CD4-positive, alpha-beta T cell (primary cell): Measurements from ENCODE around the gene LYSMD1. TPM values are rescaled to one million over a fixed set of nuclear protein-coding genes. Genes with fewer than 3 reads are reported as not detected.

Source experiments
- ATAC-seq: fragments of 200-7000 bp; cut with Tn5 transposase; one replicate; pipeline ENCODE4 v1.10.0; 2022; ENCODE audit warnings: mild to moderate bottlenecking; ENCODE audit not compliant: poor library complexity
- CTCF ChIA-PET: fragments of 350-600 bp; sonication (Branson Sonifier 250); formaldehyde crosslinking; loops from one replicate; lab custom pipeline; 2021; ENCODE audit warnings: antibody characterized with exemption, inconsistent platforms; lab: Charles Lee
- POLR2A ChIA-PET: fragments of 350-600 bp; sonication (Branson Sonifier 250); formaldehyde crosslinking; loops from one replicate; lab custom pipeline; 2021; ENCODE audit warnings: antibody characterized with exemption, inconsistent platforms; lab: Charles Lee
- DNase-seq, 14 experiments: peaks; one replicate each; pipeline ENCODE4 v3.0.0-alpha.2; 2013 to 2020; ENCODE audit warnings: mixed read lengths in 2 of 14
- H3K27ac ChIP-seq, 2 donors: one replicate each; pipeline versions ENCODE4 v1.5.1 to v1.7.0; 2013; ENCODE audit warnings: low read length in 2 of 2, low read depth in 1 of 2, mild to moderate bottlenecking in 1 of 2
- H3K27me3 ChIP-seq, 2 experiments: 1 replicate in 1 of 2; 2 replicates in 1 of 2; pipeline versions ENCODE4 v1.6.1 to v1.7.0; 2013; ENCODE audit warnings: low read length in 2 of 2, control low read depth in 1 of 2, mild to moderate bottlenecking in 1 of 2, moderate library complexity in 1 of 2; ENCODE audit not compliant: insufficient read depth in 2 of 2, control insufficient read depth in 1 of 2
- H3K36me3 ChIP-seq: one replicate; pipeline ENCODE4 v1.6.1; 2013; ENCODE audit warnings: low read length, control low read depth; ENCODE audit not compliant: insufficient read depth
- H3K4me1 ChIP-seq: one replicate; pipeline ENCODE4 v1.6.1; 2013; ENCODE audit warnings: low read length, control low read depth; ENCODE audit not compliant: insufficient read depth
- H3K4me3 ChIP-seq: one replicate; pipeline ENCODE4 v1.5.1; 2013; ENCODE audit warnings: mild to moderate bottlenecking, low read length, moderate library complexity
- H3K9me3 ChIP-seq, 2 experiments: 1 replicate in 1 of 2; 2 replicates in 1 of 2; pipeline versions ENCODE4 v1.6.1 to v1.7.0; 2013; ENCODE audit warnings: low read length in 2 of 2, mild to moderate bottlenecking in 2 of 2, control low read depth in 1 of 2, moderate library complexity in 1 of 2; ENCODE audit not compliant: control insufficient read depth in 1 of 2, insufficient read depth in 1 of 2
- H3K27ac Mint-ChIP-seq: one replicate; pipeline ENCODE4 v1.8.0; 2020; ENCODE audit warnings: mixed read lengths
- H3K27me3 Mint-ChIP-seq: one replicate; pipeline ENCODE4 v1.8.0; 2021; ENCODE audit warnings: mixed read lengths
- H3K36me3 Mint-ChIP-seq: one replicate; pipeline ENCODE4 v1.8.0; 2021; ENCODE audit warnings: low read depth, mixed read lengths
- H3K4me1 Mint-ChIP-seq: one replicate; pipeline ENCODE4 v1.8.0; 2021; ENCODE audit warnings: low read depth, mixed read lengths
- H3K4me3 Mint-ChIP-seq: one replicate; pipeline ENCODE4 v1.8.0; 2020; ENCODE audit warnings: mild to moderate bottlenecking, mixed read lengths
- H3K9me3 Mint-ChIP-seq: one replicate; pipeline ENCODE4 v1.8.0; 2020; ENCODE audit warnings: mixed read lengths
- intact Hi-C, 2 experiments: fragments of 100-400 bp; cut with DNase I in 1 of 2; cut with micrococcal nuclease in 1 of 2; formaldehyde crosslinking; loops; one replicate each; pipeline versions ENCODE4 v1.15.1 to v1.9.0; 2023 to 2025; cut with DNase I, micrococcal nuclease
- total RNA-seq, 174 experiments: library from RNA in 2 of 174; stranded (reverse) in 2 of 174; gene quantifications; one replicate each; pipeline ENCODE4 v1.2.3 and lab custom pipeline; 2021 to 2026
- TF ChIP-seq, protein P1 (sequence below): fragments of 200-600 bp; IDR thresholded peaks from one replicate; pipeline ENCODE4 v1.8.0; 2022; ENCODE audit warnings: antibody characterized with exemption, mild to moderate bottlenecking

Gene LYSMD1
- total RNA-seq, 2 experiments from 2014 or later: 0.55 to 0.67 TPM

DNA sequence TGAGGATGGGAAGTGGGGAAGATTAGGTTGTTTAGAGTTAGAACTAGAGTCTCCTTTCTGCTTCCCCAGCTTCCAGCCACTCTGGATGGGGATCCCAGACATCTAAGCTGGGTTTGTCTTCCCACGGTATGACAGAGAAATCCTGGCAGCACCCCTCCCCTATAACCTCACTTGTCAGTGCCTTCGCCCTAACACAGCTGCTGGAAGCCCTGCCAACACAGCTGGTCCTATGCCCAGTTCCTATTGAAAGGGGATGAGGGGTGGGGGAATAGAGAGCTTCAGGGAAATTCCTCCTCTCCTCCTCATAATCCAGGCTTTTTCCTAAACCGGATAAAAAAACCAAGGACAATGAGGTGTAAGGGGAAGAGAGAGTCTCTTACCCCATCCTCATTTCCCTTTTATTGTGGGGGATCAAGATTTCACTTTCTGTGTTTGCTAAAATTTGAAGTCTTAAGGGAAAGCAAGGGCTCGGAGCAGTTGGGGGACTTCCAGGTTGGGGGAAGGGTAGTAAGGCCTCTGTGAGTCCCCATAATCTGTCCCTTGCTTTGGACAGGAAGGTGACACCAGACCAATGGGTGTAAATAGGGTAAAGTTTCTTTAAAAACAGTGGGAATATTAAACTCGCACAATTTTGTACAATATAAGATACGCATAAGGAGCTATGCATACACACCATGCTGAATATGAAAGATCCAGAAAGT lies 9.5 kb upstream of the LYSMD1 start:
- Histone ChIP-seq H3K4me3 (no peak overlapping the region), H3K27me3 (no peaks in the 10 kb centered on the region), H3K36me3 (peaks cover 69% of the 10 kb centered on the region), H3K27ac (no peak overlapping the region), H3K9me3 (no peaks in the 10 kb centered on the region), H3K4me1 (no peaks in the 10 kb centered on the region)
- Mint-ChIP-seq H3K36me3 (peaks cover 85% of the 10 kb centered on the region), H3K27me3 (no peaks in the 10 kb centered on the region), H3K9me3 (no peaks in the 10 kb centered on the region), H3K27ac (peak overlapping the region; percentile 12), H3K4me1 (no peaks in the 10 kb centered on the region), H3K4me3 (no peak overlapping the region)
- intact Hi-C loops: no loop called here
- DNase-seq (no peak), ATAC-seq (no peak)
- ChIA-PET POLR2A (interaction anchor here (0.9 to 1.2 kb wide), 3 partner anchors 9 to 18 kb away, joined by 3 to 4 read pairs (median 3); partner anchors contain the start of genes LYSMD1, SCNM1 and VPS72), CTCF (no interaction called here)
- TF ChIP-seq, protein P1, sequence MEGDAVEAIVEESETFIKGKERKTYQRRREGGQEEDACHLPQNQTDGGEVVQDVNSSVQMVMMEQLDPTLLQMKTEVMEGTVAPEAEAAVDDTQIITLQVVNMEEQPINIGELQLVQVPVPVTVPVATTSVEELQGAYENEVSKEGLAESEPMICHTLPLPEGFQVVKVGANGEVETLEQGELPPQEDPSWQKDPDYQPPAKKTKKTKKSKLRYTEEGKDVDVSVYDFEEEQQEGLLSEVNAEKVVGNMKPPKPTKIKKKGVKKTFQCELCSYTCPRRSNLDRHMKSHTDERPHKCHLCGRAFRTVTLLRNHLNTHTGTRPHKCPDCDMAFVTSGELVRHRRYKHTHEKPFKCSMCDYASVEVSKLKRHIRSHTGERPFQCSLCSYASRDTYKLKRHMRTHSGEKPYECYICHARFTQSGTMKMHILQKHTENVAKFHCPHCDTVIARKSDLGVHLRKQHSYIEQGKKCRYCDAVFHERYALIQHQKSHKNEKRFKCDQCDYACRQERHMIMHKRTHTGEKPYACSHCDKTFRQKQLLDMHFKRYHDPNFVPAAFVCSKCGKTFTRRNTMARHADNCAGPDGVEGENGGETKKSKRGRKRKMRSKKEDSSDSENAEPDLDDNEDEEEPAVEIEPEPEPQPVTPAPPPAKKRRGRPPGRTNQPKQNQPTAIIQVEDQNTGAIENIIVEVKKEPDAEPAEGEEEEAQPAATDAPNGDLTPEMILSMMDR: no peak

DNA sequence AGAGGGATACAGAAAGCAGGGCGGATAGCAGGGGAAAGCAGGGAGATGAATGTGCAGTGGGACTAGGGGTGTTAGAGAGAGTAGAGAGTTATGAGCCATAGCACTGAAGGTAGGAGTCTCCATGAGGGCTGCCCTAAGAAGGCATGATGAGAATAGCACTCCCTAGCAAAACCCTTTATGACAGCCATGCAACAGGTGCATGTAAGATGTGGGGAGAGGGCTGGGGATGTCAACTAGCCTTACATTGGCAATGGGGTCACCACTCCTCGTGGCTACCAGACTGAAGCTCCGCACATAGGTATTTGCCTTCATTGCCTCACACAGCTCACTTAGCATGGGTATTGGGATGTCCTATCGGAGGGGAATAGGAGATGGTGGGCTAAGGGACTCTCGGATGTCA lies 5.5 kb upstream of the LYSMD1 start:
- POLR2A ChIA-PET: interaction anchor here (1.6 kb wide), 1 partner anchor 15 kb away, joined by 7 read pairs; the partner anchor contains the start of gene TNFAIP8L2

DNA sequence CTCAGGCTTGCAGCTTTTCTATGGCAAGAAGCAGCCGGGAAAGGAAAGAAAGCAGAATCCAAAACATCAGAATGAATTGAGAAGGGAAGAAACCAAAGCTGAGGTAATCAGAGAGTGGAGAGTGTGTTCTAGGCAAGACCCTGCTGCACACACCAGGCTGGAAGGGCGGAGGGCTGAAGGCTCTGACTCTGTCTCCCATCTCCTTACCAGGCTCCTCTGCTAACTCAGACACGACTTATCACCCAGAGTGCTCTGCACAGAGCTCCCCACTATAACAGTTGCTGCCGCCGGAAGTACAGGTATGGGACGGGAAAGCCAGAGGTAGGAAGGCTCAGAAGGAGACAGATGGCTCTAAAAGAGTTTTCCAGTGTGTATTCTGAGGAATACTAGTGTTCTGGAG lies 1.4 kb upstream of the LYSMD1 start:
- intact Hi-C loops: loop anchor here in 1 of 2 experiments (1.0 to 2.0 kb wide), 2 partner anchors 23 to 232 kb away; partner anchors contain the start of genes PSMB4 and VPS72
- DNase-seq (no peak), ATAC-seq (no peak)
- peak overlapping the region; percentile 93 for H3K4me3 Mint-ChIP-seq
- no peaks in the 10 kb centered on the region for H3K27me3 Mint-ChIP-seq
- peaks cover 44% of the 10 kb centered on the region for H3K4me1 Mint-ChIP-seq
- TF ChIP-seq, protein P1: no peak
- H3K36me3 ChIP-seq: peaks cover 45% of the 10 kb centered on the region
- no peaks in the 10 kb centered on the region for H3K9me3 ChIP-seq
- H3K27me3 ChIP-seq: no peaks in the 10 kb centered on the region
- H3K4me3 ChIP-seq: peak overlapping the region; percentile 76
- ChIA-PET POLR2A (interaction anchor here (1.1 to 3.6 kb wide), 4 partner anchors 10 to 143 kb away, joined by 3 to 51 read pairs (median 3); partner anchors contain the start of genes TNFAIP8L2 and VPS72), CTCF (interaction anchor here (1.3 kb wide), 1 partner anchor 85 kb away, joined by 4 read pairs; no protein-coding TSS in a partner anchor)
- H3K27ac Mint-ChIP-seq: peak overlapping the region; percentile 89
- H3K4me1 ChIP-seq: peaks cover 26% of the 10 kb centered on the region
- peaks cover 83% of the 10 kb centered on the region for H3K36me3 Mint-ChIP-seq
- H3K9me3 Mint-ChIP-seq: no peaks in the 10 kb centered on the region
- no peak overlapping the region for H3K27ac ChIP-seq

More for the DNA sequence above, 5.5 kb upstream of the LYSMD1 start:
- Histone ChIP-seq H3K9me3 (no peaks in the 10 kb centered on the region), H3K27ac (no peak overlapping the region), H3K4me1 (peaks cover 11% of the 10 kb centered on the region), H3K27me3 (no peaks in the 10 kb centered on the region), H3K4me3 (no peak overlapping the region), H3K36me3 (peaks cover 62% of the 10 kb centered on the region)
- no peak for ATAC-seq
- no peak for DNase-seq
- Mint-ChIP-seq H3K27ac (no peak overlapping the region), H3K4me3 (no peak overlapping the region), H3K36me3 (peaks cover 87% of the 10 kb centered on the region), H3K27me3 (no peaks in the 10 kb centered on the region), H3K4me1 (peaks cover 12% of the 10 kb centered on the region), H3K9me3 (no peaks in the 10 kb centered on the region)
- intact Hi-C loops: no loop called here
- CTCF ChIA-PET: no interaction called here
- TF ChIP-seq, protein P1: no peak
